GM19328 (cell line): ENCODE results near the gene HIP1.
"Not testable (repeated sequence)": the region's sequence is repeated elsewhere in the genome, so short reads cannot be mapped to it uniquely, and the experiment has no call there.

Source experiments
- ATAC-seq: cut with Tn5 transposase; IDR thresholded peaks from one replicate; pipeline ENCODE4 v1.9.1; 2021; ENCODE audit warnings: mild to moderate bottlenecking, moderate library complexity; ENCODE audit not compliant: unreplicated experiment

Gene HIP1

DNA sequence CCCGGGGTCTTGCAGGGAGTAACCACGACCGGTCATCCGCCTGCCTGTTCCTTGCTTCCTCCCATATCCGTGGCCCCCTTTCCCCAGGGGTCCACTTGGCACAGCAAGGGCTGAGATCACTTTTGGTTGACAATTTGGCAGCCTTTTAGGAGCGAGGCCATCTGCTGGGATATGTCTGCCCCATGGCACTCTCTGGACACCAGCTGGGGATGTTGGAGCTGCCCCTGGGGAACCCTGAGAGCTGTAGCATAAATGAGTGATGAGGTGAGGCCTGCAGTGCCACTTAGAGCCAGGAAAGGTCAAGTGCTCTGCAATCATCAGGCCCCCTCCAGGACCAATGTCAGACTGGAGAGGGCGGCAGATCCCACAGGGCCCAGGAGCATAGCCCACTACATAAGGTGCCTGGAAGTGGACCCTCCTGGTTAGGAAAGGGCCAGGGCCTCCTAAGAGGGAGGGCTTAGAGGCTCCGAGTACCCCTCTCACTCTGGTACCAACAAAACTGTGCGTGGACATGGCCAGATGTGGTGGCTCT, 92.1 kb downstream of the HIP1 start:
- no peak for ATAC-seq

DNA sequence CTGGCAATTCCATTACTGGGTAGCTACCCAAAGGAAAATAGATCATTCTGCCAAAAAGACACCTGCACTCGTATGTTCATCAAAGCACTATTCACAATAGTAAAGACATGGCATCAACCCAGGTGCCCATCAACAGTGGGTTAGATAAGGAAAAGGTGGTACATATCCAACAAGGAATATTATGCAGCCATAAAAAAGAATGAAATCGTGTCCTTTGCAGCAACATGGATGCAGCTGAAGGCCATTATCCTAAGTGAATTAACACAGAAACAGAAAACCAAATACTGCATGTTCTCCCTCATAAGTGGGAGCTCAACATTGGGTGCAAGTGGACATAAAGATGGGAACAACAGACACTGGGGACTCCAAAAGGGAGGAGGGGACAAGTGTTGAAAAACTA, 93.2 kb downstream of the HIP1 start:
- no peak for ATAC-seq

DNA sequence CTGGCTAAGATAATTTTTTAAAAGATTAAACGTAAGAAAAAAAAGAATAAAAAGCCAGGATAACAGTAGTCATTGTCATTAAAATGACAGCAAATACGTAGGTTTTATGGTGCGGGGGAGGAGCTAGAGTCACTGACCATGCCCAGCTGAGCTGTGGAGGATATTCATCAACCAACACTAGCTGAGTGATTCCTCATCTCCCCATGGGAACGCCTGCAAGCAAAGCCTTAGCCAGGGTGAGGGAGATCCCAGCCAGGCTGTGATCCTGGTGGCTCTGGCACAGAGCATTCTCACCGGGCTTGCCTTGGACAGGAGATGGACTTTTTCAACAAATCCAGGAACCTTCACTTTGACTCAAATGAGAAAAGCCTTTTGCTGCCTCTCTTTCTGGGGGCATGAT, 94.2 kb downstream of the HIP1 start:
- no peak for ATAC-seq

DNA sequence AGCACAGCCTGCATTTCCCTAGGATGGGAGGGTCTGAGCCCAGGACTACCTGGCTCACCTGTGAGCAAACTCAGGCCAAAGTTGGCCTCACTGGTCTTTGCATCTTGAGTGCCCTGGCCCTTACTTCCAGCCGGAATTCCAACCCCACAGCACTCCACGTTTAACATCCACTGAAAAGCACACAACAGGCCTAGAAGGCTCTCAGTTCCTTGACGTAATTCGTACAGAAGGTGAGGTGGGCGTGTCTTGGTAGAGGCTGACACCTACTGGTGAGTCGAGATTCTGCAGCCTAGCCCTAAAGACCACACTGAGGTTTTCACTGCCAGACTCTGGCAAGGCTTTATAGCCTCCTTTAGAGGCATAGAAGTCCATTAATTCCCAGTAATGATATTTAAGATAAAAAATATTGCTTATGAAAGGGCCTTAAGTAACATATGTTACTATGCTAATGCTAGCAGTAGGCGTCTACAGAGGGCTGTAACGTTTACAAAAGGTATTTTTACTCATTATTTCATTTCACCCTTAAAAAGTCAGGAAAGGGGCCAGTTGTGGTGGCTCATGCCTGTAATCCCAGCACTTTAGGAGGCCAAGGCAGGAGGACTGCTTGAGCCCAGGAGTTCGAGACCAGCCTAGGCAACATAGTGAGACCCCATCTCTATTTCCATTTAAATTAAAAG, 95.8 kb downstream of the HIP1 start:
- ATAC-seq, result no peak

DNA sequence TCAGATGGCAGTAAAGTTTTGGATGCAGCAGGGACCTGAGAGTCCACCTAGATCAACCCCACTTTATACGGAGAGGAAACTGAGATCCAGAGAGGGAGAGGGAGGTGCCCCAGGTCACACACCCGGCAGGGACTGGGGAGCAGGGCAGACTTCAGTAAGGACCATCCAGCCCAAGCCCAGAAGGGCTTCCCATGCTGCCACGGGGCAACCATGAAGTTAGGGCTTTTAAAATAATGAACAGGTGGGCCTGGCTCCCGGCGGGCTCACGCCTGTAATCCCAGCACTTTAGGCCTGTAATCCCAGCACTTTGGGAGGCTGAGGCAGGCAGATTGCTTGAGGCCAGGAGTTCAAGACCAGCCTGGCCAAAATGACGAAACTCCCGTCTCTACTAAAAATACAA, 98.5 kb downstream of the HIP1 start:
- no peak for ATAC-seq

DNA sequence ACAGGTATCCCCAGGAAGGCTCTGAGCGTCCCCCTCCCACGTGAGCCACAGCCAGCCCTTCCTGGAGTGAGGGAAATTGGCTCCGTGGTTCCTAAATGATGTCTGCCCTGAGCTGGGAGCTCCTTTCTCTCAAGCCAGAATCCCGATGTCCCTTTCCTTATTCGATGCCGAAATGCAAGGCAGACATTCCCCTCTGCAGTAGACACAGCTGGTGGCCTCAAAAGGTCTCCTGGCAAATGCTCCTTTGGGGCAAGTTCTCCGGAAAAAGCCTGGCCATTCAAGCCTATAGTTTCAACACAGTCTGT, 98.9 kb downstream of the HIP1 start:
- ATAC-seq, result no peak

DNA sequence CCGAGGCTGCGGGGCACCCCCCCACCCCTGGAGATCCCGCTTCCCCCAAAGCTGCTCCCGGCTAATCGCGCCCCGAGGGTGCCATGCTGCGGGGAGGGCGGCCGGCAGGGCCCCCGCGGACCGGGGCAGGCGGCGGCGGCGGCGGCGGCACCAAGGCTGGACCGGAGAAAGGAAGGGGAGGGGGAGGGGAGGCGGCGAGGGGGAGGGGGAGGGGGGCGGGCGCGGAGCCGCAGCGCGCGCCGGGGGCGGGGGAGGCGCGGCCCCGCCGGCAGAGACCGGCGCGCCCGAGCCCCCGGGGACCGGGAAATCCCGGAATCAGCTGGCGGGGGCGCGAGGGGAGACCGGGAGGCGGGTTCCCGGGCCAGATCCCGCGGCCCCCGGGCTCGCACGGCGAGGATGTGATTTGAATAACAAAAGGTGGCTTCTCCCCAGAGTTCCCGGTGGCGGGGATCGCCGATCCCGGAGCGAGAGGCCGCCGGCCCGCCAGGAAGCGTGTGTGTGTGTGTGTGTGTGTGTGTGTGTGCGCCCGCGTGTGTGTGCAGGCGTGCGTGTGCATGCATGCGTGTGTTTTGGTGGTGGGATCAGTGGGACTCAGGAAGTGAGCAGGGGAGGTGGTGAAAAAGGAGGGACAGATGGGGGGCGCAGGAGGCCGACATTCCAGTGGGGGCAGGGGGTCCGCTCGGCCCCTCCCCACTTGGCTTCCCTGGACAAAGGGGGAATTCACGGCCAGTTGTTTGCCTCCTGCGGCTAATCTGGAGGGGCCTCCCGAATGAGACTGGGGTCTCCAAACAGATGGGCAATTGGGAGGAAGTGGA, 99.5 kb downstream of the HIP1 start:
- ATAC-seq, result no peak

DNA sequence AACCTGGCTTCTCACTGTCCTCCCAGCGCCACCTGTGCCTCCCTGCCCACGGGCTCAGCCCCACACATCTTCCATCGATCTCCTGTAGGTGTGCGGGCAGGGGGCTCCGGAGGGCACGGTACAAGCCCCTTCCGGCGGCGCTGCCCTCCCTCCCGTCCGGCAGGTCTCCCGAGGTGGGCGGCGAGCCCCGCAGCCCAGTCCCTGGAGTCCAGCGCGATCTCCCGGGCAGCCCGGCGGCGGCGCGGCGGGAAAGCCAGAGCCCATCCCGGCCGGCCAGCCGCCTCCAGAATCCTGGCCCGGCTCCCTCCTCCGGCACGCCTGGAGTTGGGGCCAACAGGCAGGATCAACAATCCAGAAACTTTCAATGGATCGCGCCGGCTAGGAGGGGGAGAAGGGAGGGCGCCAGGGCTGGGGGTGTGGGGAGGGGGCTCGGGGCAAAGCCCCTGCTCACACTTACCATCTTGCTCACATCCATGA, 100.1 kb downstream of the HIP1 start:
- no peak for ATAC-seq

DNA sequence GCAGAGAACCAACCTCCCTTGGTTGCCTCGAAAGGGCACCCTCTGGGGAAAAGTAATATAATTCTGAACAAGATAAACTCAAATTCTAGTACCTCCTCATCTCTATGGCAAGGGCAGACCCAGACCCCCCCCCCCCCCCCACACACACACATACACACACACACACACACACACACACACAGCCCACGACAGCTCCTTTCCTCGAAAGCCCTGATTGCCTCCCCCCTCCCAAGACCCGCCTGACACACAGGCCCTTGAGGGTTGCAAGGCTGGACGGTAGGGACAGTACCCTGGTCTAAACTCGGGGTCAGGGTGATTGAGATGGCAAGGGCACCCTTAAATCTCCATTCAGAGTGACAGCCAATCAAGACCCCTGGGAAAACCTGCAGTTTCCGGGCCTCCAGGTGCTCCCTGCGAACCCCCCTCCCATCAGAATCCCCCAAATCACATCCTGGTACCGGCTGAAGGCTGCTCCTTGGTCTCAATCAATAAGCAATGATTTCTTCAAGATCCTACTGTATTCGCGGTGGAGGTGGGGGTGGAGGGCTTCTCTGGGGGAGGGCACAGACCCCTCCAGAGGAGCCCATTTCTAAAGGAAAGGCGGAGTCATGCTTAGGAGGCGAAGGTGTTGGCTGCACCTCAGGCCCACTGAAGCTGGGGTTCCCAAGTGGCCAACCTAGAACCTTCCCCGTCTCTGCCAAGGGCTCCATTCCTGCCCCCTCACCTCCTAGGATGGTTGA, 100.7 kb downstream of the HIP1 start:
- ATAC-seq, result no peak

DNA sequence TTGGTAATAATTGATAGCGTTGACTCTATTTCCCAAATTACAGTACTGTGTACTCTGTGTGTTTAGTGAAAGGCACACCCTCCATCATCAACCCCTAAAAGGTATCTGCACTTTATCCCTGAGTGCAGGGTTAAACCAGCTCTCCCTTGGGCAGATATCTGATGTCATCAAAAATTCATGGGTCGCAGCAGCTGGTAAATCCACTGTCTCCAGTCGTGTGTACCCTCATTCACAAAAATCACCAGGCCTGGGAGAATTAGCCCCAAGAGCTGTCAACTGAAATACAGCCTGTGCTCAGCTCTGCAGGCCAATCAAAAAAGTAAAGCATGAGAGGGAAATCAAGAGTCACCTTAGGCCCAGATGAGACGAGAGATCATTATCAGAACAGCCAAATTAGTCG, 103.7 kb downstream of the HIP1 start:
- ATAC-seq, result no peak

DNA sequence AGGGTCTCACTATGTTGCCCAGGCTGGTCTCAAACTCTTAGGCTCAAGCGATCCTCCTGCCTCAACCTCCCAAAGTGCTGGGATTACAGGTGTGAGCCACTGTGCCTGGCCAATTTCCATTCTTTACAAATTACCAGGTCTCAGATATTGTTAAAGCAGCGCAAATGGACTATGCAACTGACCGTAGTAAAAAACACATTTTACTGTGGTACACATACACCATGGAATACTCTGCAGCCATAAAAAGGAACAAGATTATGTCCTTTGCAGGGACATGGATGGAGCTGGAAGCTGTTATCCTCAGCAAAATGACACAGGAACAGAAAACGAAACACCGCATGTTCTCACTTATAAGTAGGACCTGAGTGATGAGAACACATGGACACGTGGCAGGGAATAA, 106.2 kb downstream of the HIP1 start:
- ATAC-seq, result not testable (repeated sequence)

DNA sequence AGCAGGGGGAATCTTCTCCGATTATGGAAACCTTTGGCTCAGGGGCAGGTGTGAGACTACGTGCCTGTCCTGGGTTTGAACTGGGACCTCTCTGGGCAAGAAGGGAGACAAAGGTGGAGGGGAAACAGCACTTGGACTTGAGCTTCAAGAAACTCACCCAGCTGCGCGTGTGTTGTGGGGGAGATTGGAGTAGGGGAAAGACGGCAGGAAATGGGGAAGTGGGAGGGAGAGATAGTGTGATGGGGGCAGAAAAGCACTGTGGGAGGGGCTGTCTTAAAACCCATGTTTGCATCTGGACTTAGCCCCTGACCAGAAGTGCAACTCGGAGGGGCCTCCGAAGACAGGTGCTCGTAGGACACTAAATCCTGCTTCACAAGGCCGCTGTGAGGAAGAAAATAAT, 107.0 kb downstream of the HIP1 start:
- ATAC-seq, result no peak

DNA sequence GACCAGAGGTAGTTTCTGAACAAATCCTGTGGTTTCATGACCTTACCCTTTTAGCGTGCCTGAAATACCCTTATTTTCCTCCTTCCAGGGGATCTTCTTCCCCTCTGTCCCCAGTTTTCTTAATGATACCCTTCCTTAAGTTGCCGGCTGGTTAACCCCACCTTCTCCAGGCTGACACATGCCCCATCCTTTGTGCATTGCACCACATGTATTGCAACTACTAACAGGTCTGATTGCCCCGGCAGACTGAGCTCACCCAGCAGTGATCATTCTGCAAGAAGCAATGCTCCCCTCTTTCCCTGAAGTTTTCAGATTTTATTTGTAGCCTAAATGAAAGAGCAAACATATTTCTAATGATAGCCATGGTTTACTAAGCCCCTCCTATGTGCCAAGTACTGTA, 108.2 kb downstream of the HIP1 start:
- ATAC-seq, result no peak

DNA sequence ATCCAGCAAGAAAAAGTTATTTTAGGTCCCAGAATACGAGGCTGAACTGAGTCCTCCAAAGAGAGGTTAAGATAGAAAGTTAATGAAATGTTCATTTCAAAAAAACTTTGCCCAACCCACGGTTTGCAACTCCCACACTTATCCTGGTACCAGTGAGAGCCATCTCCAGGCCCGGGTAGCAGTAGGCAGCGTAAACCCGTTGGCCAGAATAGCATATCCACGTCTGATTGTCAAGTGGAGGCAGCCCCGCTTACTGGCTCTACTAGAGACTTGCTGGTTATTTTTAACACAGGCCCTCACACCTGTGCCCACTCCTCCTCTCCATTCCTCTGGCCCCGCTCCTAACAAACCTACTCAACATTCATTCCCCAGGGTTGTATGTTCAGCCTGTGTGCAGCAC, 109.7 kb downstream of the HIP1 start:
- ATAC-seq, result no peak

DNA sequence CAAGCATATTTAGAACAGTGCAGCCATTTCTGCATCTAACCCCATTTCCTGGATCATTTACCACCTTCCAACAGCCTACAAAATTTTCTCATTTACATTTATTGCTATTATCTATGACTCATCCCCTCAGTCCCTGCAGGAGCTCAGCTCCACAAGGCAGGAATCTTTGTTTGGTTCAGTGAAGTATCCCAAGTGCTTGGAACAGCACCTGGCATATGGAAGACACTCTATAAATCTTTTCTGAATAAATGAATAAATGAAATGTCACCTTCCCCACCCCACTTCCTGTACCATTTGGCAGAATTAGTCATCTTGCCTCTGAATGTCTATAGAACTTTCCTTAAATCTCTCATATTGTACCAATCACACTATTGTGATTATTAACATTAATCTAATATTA, 110.7 kb downstream of the HIP1 start:
- ATAC-seq, result no peak

DNA sequence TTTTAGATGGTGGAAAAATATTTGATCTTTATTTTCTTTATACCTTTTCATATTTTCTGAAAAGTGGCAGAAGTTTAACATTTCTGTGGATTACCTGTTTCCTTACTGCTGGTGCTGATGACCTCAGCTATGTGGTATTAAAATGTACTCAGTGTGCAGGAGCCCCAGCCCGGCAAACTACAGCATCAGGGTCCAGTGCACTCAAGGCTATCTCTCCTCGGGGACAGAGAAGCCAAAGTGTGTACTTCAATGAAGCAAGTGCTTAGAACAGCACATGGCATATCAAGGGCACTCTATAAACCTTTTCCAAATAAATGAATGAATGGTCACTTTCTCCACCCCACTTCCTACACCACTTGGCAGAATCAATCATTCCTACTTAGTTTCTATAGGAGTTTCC, 111.8 kb downstream of the HIP1 start:
- no peak for ATAC-seq

DNA sequence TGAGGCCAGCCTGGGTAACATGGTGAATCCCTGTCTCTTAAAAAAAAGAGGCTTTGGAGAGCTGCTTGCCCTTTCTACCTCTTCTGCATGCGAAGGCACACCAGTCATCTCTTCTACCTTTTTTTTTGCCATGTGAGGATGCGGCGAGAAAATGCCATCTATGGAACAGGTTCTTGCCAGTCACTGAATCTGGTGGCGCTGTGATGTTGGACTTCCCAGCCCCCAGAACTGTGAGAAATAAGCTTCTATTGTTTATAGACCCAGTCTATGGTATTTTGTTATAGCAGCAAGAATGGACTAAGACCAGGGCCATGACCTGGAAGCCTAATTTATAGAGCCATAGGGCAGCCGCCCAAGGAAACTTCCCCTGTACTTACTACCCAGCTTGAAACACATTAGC, 112.9 kb downstream of the HIP1 start:
- no peak for ATAC-seq

DNA sequence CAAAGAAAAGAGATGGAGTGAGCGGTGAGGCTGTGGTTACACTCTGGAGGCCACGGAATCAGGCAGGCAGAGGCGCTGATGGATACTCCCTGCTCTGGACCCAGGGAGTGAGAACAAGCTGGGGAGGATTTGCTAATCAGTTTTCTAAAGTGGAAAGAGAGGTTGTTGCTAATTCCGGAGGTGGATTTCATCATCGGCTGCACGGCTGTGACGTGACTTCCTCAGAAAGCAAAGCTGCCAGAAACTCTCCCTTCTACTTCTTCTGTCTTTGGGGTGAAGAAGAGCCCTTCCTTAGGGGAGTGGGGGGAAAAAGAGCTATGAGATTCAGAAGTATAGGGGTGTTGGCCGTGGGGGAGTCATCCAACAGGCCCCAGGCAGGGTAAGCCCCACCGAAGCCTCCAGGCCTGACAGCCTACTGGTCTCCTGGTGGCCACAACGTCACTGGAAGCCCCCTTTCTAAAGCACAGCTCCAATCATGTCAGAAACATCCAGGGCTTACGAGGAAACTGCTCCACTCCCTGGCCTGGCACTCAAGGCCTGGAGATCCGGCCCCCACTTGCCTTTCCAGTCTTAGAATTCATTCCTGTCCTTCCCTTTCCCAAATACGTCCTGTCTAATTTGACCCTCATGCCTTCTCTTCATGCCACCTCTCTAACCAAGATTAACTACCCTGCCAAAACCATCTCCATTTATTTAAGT, 114.5 kb downstream of the HIP1 start:
- no peak for ATAC-seq

DNA sequence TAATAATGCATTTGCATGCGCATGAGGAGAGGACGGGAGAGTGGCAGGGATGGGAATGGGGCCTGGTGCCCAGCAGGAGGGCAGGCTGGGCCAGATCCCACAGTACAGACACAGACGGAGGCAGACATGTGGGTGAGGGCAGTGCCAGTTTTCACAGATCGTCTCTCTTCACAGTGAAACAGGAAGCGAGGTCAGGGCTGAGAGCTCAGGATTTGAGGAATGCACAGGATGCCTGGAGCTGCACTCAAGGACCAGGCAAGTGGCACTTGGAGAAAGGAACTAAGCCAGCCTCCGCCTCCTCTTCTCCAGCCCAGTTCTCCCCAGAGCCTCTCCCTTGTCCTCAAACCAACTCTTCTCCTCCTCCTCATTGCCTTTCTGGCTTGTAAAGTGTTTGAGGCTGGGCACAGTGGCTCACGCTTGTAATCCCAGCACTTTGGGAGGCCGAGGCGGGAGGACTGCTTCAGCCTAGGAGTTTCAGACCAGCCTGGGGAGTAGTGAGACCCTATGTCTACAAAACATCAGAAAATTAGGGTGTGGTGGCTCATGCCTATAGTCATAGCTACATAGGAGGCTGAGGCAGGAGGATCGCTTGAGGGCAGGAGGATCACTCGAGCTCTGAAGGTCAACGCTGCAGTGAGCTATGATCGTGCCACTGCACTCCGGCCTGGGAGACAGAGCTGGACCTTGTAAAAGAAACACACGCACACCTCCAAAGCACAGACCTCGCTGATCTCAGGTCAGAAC, 115.2 kb downstream of the HIP1 start:
- ATAC-seq, result no peak

DNA sequence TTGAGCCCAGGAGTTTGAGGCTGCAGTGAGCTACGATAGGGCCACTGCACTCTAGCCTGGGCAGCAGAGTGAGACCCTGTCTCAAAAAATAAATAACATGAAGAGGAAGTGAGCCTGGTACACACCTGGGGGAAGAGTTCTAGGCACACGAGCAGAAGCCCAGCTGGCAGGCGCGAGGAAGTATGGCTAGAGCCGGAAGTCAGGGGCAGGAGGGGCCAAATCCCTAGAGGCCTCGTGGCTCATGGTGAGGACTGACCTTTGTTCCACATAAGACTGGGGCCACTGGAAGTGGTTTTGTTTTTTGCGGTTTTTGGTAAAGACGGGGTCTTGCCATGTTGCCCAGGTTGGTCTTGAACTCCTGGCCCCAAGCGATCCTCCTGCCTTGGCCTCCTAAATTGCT, 117.6 kb downstream of the HIP1 start:
- ATAC-seq, result no peak
